Muscle of arm (tissue), 12 donors: ENCODE data around the gene PRKCA. TPM values are rescaled to one million over a fixed set of nuclear protein-coding genes. Genes with fewer than 3 reads are reported as not detected.
"Not testable (repeated sequence)": the region's sequence is repeated elsewhere in the genome, so short reads cannot be mapped to it uniquely, and the experiment has no call there.

Experiments
- DNase-seq: peaks from one replicate; pipeline ENCODE4 v3.0.0-alpha.2; 2013
- polyA plus RNA-seq, 12 donors: library from polyadenylated mRNA; unstranded; fragments of 120-200 nt; gene quantifications; one replicate each; pipeline ENCODE4 v1.2.1, GENCODE V29; 2013; ENCODE audit not compliant: insufficient read length in 12 of 12

PRKCA gene
- polyA plus RNA-seq, 12 donors, result 2.5 to 9.1 (median 3.4) TPM; not detected in 1

DNA sequence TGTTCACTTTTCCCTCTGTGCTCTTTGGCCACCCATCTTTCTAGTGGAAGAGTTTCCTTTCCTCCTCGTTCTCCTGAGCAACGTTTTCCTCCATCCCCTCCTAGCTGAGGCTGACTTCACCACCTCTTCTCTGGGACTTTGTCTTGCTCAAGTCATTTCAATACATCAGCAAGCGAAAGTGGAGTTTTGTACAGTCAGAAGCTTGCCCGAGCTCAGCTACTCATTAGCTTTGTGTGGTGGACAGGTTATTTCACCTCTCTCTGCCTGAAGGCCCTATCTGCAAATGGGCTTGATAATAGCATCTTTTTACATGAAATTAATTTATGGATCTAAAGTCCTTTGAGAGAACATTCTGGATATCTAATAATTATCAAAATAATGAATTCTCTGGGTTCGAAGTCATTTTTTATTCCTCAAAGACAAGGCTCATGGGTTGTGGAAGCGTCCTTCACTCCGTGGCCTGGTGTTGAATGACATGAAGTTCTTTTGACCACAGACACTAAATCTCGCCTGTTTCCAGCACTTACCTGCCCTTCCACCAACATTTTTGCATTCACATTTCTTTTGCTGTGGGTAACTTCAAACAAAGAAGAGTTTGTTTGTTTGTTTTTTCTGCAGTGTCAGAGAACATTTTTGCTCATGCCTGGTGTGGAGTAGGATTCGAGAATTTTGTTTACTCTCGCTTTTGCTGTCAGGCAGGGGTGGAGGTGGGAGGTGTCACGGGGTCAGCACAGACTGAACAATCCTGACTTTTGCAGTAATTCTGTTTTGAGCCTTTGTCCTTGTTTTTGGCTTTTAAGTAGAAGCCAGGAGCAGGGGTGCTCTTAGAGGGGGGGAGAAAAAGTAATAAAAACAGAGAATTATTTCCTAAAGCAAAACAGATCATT lies 377.5 kb downstream of the PRKCA start:
- DNase-seq, result no peak

DNA sequence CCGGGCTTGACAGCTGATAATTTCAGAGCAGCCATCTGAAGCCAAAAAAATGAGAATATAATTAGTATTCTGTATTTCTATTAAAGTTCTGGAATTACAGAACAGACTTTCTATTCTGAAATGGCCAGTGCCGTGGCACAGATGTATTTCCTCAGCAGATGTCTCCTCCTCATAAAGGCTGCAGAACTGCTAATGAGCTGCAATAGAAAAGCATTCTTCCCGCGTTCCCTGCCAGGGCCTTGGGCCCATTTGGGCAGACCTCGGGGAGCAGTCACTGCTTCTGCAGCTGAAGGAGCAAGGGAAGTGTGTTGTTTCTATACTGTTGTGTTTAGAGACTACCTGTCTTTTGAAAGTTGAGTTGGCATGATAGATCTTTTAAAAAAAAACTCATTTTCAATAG lies 379.9 kb downstream of the PRKCA start:
- no peak for DNase-seq

DNA sequence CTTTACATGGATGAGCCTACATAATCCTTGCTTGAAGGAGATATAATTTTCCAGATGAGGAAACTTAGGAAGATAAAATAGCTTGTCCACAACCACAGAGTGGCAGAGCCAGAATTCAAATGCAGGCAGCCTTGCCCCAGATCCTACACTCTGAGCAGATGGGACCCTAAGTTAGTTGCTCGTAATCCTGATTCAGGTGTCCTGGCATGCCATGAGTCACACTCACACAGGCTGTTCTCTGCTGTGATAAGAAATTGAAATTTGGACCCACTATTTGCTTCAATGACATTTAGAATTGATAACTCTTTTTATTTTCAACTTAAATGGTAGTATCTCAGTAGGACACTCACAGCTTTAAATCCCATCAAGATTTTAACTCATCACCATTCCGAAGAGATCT lies 381.8 kb downstream of the PRKCA start:
- no peak for DNase-seq

DNA sequence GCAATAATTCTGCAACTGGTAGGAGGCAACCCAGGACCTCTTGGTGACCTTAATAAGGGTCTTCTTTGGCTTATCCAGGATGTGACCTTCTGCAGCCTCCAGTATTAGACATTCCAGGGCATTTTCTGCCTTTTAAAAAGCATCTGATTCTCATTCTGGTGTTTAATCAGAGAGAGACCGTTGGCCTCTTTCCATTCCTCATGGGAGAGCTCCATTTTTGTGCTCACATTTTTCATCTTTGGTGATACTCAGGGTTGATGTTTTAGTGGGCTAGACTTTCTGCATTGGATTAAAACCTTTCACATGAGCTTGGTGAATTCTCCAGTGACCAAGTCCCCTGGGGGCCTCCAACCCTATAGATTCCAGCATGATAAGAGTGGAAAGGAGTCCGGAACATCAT lies 382.3 kb downstream of the PRKCA start:
- DNase-seq, result no peak

DNA sequence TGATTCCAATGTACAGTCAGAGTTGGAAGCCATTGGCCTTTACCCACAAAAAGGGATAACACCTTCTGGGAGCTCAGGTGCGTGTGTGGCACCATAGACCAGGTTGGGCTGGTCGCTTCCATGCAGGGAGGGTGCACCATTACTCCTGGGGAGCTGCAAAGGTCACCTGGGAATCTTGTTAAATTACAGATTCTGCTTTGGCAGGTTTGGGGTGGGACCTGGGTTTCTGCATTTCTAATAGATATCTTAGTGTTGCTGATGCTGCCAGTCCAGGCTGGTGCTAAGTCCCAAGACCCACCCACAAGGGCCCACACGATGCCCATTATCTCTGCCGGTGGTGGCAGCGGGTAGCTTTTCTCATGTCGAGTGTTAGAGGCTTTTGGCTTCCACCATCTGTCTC lies 384.2 kb downstream of the PRKCA start:
- DNase-seq, result no peak

DNA sequence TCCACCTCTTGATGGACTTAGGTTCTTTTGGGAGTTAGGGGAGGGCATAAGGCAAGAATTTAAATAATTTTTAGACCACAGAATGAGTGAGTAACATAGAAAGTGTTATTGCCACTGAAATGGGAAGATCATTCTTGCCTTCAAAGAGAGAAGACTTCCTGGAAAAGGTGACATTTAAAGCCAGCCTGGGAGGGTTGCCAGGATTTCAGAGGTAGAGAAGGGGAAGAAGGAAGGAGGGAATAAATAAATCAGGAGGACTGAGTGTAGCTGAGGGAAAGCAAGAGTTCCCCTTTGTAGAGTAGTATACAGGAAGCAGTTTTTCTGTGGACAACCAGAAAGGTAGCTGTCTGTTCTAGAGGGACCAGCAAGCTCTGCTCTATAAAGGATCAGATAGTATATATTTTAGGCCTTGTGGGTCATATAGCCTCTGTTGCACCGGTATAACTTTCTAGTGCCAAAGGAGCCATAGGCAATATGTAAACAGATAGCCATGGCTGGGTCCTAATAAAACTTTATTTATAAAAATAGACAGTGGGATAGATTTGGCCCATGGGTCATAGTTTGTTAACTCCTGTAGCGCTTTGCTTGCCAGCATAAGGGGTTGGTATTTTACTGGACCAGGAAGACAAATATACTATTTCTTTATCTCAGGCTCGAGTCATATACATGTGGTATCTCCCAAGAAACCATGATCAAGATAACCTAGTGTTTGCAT lies 385.3 kb downstream of the PRKCA start:
- DNase-seq, result no peak

DNA sequence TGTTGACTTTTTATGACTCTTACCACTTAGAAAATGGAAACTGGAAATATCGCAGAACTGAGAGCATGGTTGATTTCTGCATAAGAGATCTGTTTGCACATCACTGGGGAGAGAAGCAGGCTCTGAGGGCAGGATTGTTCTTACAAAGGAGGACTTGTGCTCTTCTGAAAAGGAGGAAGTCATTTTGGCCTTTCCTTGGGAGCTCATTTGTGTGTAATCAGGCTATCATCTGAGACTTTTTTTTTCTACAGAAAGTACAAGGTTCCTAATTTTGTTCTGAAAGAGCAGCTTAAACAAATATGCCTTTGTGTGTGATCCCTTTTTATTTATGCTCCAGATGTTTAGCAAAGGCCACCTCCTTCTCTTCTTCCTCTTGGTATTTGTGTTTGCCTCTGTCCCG lies 386.8 kb downstream of the PRKCA start:
- no peak for DNase-seq

DNA sequence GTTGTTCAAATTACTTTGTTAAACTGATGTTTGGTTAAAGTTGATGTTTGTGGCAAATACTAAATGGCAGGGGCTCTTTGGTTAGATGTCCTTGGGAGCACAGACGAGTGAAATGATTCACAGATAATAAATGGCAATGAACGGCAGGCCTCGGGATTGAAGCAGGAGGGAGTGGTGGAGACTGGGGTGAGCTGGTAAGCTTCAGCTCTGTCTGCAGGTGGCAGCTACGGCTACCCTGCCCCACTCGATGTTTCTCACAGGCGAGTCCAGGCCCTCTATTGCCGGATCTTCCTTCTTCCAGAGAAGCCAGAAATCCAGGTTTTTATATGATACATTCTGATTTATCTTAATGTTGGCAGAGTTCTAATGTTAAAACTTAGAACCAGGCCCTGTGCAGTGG lies 387.8 kb downstream of the PRKCA start:
- DNase-seq, result no peak

DNA sequence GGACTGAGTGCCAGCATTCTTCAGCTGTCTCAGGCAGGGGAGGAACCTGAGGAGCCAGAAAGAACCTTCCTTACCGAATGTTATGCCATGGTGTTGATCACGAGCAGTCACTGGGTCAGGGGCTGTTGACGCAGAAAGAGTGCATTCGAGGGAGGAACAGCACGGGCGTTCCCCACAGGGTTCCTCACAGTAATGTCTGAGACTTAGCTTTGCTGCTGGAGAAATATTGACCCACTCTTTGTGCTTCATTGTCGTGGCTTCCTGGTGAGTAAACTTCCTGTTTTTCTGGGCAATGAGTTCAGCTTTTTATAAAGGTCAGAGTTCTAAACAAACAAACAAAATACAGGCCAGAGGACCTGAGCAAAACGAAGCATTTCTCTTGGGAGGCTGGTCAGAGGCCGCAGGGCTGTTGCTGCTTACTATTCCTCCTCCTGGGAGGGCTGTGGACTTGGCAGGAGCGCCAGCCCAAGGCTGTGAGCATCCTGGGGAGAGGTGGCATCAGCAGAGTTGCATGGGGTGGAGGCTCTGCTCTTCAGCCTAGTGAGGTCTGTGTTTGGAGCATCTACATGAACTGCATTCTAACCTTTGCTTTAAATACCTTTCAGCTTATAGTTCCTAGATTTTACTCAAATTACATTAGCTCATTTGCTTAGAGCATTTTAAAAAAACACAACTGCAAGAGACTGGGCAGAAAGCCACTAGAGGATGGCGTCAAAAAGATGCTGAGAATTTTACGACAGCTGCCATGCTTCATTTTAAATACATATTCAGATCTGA lies 389.4 kb downstream of the PRKCA start:
- no peak for DNase-seq

DNA sequence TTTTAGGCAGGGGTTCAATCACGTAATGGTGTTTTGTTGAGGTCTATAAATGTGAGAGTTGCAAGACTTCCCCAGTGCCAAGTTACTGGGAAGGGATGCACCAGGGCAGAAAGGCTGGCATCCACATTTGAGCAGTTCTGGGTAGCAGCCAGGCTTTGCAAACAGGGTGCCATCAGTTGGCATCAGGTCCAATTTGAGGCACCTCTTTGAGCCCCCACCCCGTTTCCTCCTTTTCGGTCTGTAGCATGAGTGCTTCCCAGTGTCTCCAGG lies 389.9 kb downstream of the PRKCA start:
- DNase-seq, result no peak

DNA sequence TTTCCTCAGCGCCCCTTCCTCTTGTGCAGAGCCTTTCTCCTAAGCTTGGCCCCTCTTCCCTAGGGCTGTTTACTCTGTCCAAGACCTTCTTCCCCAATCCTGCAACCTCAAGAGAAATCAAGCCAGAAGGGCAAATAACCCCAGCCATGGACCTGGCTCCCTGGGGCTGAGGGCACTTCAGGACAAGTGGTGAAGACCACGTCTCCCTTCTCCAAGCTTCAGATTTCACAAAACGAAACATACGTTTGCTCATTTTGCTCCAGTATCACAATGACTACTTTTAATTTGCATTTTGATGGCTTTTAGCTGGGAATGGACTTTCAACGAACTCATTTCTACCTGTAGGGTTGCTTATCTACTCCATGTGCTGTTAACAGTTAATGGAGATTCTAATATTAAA lies 392.7 kb downstream of the PRKCA start:
- DNase-seq, result no peak

DNA sequence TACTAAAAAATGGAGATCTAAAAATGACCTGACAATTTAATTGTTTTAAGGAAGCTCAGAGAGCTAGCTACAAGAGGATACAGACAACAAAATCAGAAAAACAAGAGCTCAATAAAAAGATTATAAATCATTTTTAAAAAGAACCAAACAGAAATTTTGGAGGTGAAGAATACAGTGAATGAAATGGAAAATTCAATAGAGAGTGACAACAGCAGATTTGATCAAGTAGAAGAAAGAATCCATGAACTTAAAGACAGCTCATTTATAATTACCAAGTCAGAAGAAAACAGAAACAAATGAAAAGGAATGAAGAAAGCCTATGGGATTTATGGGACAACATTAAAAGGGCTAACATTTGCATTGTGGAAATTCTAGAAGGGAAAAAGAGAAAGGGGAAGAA lies 395.9 kb downstream of the PRKCA start:
- DNase-seq, result no peak

DNA sequence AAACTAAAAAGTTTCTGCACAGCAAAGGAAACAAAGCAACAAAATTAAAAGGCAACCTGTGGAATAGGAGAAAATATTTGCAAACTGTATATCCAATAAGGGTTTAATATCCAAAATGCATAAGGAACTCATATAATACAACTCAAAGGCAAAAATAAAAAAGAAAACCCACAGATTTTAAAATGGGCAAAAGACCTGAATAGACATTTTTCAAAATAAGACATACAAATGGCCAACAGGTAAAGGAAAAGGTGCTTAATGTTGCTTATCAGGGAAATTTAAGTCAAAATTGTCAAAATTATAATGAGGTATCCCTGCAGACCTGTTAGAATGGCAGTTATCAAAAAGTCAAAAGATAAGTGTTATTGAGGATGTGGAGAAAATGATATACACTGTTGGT lies 399.0 kb downstream of the PRKCA start:
- DNase-seq, result no peak

DNA sequence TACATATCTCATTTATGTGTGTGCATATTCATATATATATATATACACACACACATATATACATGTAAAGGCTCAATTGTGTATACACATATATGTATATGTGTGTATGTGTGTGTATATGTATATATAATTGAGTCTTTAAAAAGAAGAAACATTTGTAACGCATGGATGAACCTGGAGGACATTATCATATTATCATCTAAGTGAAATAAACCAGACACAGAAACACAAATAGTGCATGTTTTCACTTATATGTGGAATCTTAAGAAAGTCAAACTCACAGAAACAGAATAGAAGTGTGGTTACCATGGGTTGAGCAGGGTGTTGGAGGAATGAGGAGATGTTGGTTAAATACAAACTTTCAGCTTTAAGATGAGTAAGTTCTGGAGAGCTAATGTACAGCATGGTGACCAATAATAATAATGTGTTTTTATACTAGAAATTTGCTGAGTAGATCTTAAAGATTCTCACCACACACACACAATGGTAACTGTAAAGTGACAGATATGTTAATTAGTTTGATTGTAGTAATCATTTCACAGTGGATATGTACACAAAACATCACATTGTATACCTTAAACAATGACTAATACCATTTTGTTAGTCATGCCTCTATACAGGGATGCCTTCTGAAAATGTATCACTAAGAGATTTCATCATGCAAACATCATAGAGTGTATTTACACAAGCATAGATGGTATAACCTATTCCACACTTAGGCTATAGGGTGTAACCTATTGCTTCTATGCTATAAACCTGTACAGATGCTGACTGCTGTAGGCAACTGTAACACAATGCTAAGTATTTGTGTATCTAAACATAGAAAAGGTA lies 399.9 kb downstream of the PRKCA start:
- no peak for DNase-seq

DNA sequence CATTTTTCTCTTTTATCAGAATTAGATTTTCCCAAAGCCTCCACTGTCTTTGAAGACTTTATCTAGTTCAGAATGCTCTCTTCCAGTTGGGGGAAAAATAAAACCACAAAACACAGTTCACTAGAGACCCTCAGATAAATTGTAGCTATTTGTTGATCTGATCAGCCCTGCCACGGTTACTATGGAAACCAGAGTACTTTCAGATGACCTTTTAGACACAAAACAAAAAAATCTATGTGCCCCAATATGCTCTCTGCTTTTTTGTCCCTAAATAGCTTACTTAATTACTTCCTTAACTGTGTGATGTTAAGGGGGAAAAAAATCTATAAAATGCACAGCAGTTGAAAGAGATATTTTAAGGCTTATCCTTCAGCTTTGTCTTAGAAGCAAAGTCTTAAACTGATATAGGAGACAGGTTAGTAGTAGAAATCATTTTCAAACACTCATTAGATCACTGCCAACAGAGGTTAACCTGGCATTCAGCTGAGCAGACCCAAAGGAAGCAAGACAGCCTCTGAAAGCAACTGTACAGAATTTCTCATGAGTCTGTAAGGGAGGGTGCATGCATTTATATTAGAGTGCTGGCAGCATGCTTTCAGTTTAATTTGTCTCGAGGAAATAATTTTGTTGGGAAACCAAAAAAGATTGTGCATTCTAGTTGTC lies 402.6 kb downstream of the PRKCA start:
- no peak for DNase-seq

DNA sequence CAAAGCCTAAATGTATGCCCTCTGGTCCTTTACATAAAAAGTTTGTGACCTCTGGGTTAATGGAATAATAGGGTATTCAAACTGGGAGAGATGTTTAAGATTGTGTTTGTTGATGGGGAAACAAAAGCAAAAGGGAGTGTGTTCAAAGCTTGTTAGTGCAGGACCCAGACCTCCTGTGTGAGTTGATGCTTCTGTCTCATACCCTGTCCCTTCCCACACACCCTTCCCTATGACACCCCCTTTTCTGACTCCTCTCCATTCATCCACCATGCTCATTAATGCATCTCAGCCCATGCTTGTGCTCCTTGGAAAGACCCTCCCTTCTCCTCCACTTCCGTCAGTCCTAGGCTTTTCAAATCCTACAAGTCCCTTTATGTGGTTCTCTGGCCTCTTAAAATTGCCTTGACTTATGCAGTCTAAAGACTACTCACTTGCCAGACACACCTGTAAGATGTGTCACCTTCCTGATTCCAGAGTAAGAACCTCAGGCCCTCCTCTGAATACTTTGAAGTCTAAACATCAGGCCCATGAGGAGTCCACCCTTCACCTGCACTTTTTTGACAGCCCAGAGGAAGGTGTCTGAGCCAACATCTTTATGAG lies 404.5 kb downstream of the PRKCA start:
- no peak for DNase-seq

DNA sequence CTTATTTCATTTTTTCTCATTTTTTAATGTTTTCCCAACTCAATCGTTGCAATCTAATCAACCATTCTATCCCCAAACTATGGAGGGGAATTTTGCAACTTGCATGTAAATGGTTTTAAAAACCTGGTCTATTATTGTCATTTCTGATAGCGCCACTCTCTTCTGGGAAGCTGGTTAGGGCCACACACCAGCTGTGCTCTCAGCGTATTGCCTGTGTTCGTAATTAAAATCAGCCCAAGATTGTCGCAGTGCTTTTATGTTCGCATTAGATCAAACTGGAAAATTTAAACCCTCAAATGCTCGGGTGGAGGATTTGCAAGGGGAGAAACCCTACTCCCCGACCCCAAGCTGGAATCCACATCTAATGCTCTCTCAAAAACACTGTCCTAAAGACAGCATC lies 409.0 kb downstream of the PRKCA start:
- no peak for DNase-seq

DNA sequence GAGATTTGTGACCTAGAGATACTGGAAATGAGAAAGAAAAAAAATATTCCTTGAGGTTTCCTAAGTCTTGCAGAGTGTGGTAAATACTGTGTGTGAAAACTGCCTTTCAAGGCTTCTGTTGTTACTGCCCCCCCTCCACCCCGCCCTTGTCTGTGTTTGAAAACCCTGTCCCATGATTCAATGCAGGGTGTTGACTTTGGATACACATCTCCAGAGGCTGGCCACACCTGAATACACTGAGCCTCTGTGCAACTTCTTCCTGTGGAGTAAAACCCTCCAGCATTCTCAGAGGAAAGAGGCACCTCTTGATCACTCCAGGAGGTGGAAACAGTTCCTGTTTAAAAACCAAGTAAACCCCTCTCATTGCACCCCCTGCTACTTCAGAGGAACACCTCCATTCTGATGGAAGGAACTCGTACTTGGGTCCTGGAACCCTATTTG lies 409.5 kb downstream of the PRKCA start:
- no peak for DNase-seq

DNA sequence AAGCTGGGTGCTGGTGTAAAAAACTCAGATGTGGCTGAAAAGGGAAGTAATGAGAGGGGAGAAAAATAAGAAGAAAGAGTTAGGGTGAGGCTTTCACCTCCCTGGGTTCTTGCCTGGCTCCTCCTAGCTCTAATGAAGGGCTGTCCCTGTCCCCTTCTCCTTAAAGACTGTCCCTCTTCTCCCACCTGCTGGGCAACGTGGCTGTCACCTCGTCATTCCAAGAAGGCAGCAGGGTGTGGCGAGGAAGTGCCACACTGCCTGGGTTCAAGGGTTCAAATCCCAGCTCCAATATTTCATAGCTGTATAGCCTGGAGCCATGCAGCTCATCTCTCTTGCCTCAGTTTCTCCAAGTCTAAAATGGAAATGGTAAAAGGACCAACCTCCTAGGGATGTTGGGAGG lies 410.0 kb downstream of the PRKCA start:
- DNase-seq, result no peak

DNA sequence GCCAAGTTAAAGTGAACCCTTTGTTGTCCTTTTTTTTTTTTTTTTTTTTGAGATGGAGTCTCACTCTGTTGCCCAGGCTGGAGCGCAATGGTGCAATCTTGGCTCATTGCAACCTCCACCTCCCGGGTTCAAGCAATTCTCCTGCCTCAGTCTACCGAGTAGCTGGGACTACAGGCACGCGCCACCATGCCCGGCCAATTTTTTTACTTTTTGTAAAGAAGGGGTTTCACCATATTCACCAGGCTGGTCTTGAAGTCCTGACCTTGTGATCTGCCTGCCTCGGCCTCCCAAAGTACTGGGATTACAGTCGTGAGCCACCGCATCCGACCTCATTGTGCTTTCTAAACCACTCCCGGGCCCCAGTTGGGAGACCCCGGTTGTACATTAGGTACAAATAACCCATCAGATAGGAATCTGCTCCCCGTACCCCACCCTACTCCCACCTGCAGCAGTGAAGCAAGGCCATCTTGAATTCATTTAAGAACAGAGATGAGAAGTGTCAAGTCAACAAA lies 410.7 kb downstream of the PRKCA start:
- DNase-seq, result not testable (repeated sequence)
